ENCODE data around the gene CACNG7.
"Not testable (repeated sequence)": the region's sequence is repeated elsewhere in the genome, so short reads cannot be mapped to it uniquely, and the experiment has no call there.

The CACNG7 gene, protein sequence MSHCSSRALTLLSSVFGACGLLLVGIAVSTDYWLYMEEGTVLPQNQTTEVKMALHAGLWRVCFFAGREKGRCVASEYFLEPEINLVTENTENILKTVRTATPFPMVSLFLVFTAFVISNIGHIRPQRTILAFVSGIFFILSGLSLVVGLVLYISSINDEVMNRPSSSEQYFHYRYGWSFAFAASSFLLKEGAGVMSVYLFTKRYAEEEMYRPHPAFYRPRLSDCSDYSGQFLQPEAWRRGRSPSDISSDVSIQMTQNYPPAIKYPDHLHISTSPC

GRCh38 chr19:53908935-53909415 is at the start of gene CACNG7:
Gene CACNG7, plus strand, starts transcription at chr19:53909278. Its CDS starts 3,554 bp downstream, at chr19:53912832.
- DNase-seq, result no peak

- DNase-seq, result no peak
Observed at GRCh38 chr19:53864308-53864836, 44.7 kb upstream of the CACNG7 start.

DNA sequence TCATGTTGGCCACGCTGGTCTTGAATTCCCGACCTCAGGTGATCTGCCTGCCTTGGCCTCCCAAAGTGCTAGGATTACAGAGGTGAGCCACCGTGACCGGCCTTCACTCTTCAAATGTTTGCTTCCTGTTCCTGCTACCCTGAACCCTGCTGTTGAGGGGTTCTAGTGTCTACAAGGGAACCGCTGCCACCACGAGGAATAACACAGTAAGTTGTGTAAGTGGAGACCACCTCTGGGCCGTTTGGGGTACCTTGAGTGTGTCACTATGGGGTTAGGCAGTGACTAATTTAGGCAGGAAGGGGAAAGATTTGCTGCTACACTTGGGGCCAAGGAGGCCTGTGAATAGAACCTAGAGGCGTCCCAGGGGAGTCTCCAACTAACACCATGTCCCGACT is 43.6 kb upstream of the CACNG7 start:
- no peak for DNase-seq

GRCh38 chr19:53865918-53866864 is 42.9 kb upstream of the CACNG7 start:
- DNase-seq, result peak; percentile 53

DNA sequence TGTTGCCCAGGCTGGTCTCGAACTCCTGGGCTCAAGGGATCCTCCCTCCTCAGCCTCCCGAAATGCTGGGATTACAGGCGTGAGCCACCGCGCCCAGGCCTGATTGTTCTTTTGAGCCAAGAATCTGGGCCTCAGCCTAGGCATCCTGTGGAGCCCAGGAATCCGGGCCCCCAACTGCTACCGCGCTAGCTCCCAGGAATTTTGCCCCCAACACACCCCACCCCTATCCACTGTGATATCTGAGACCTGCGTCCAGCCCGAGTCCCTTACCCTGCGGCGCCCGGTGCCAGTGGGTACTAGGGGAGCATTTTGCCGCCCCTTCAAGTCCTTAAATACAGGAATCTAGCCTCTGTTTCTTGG is 42.2 kb upstream of the CACNG7 start:
- DNase-seq, result no peak

DNA sequence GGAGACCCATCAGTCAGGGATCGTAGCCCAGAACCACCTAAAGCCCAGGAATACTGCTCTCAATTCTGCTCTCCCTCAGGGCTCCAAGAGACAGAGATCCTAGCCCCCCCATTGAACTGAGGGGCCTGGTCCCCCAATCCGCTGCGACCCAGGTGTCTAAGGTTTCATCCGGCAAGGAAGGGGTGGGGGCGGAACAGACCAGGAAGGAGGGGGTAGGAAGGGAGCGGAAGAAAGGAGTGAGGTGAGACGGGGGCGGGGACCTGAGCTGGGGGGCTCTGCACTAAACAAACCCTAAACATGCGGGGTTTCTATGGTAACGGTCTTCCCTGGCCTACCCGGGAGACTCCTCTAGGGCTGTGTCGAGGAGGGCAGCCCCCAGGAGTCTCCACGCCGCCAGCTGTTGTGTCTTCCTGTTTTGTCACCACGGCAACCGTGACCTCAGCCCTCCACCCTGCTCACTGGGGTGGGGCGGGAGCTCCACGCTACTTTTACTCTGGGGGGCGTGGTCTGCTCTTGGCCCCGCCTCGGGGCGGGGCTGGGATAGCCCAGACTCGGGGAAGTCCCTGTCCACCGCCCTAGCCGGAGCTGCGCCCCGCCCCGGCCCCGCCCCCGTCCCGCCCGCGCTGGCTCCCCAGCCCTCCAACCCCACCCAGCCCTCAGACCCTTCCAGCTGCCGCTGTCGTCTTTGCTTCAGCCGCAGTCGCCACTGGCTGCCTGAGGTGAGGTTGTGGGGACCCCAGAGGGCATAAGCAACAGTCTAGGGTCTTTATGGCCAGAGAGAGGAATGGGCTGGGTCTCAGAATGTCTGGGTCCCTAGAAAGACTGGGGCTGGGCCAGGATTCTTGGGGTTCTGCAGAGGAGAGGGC is 41.6 kb upstream of the CACNG7 start, which contains the start of gene MYADM:
TSS of gene MYADM (plus strand) at position 659 of the 866 bp plus-strand sequence. CDS start 5,647 bp downstream, outside the sequence.
- peak; percentile 98 for DNase-seq

- DNase-seq, result peak; percentile 32
Observed at GRCh38 chr19:53868091-53868891, 40.8 kb upstream of the CACNG7 start.

DNA sequence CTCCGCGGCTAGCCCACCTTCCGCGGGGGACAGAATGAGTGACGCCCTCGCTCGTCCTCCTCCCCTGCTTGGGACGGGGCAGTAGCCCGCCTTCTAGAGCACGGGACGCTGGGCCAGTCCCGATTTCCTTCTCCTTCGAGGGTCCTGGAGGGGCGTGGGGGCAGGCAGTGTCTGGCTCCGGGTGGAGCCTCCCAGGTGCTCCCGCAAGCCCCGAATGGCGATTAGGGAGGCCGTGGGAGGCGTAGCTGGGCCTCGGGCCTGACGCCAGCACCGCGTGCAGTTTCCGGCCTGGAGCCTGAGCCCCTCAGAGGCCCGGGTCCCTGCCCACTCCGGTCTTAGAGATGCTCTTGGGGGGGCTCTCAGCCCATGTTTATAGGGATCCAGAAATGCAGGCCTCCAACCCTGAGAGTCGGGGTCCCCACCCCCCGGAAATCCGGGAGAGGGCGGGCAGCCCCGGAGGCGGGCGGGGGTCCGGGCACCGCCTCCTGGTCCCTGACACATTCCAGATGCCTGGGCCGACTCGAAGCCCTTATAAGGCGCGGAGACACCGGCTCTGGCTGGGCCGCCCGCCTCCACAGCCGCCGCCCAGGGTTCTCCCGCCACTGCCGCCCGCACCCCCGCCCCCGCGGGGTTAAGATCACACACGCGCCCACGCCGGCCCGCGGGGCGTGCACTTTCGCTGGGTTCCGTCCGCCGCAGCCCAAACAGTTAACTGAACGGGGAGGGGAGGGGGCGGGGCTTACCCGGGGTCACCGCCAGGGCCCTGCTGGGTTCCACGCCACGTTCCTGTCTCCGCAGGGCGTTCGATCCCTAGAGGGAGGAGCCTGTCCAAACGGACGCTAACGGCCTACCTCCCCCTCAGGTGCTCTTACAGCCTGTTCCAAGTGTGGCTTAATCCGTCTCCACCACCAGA is 39.9 kb upstream of the CACNG7 start:
- DNase-seq, result peak; percentile 83

DNA sequence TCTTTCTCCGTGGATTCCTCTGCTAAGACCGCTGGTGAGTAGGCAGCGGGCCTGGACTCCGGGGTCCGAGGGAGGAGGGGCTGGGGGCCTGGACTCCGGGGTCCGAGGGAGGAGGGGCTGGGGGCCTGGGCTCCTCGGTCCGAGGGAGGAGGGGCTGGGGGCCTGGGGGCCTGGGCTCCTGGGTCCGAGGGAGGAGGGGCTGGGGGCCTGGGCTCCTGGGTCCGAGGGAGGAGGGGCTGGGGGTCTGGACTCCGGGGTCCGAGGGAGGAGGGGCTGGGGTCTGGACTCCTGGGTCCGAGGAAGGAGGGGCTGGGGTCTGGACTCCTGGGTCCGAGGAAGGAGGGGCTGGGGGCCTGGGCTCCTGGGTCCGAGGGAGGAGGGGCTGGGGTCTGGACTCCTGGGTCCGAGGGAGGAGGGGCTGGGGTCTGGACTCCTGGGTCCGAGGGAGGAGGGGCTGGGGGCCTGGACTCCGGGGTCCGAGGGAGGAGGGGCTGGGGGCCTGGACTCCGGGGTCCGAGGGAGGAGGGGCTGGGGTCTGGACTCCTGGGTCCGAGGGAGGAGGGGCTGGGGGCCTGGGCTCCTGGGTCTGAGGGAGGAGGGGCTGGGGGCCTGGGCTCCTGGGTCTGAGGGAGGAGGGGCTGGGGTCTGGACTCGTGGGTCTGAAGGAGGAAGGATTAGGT is 39.1 kb upstream of the CACNG7 start:
- not testable (repeated sequence) for DNase-seq

DNA sequence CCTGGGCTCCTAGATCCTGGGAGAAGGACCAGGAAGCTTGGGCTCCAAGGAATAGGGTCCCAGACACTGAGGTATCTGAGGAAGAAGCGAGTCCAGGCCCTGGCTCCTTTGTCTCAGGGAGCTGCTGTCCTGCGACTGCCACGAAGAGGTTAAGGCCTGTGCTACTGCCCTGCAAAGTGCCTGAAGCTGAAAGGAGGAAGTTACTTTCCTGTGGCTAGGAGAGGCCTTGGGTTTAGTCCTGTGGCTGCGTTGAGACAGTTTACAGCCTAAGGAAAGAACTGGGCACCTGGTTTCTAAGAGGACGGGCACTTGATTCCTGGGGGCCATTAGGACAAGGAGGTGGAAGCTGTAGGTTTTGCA is 38.6 kb upstream of the CACNG7 start:
- DNase-seq, result no peak

DNA sequence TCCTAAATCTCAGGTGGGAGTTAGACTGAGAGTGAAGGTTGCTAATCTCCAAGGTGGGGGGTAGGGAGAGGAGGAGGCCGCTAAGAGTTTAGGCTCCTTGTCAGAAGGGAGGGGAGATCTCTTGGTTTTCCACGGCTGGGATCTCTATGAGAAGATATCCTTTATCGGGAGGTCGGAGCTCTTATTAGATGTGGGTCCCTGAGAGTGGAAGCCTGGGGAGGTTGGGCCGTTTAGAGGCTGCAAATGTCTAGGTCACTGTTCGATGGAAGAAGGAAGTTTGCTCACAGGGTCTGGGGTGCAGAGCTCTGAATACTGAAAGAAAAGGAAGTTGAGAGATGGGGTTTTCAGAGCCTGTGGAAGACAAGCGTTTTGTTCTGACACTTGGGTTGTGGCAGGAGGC is 37.6 kb upstream of the CACNG7 start:
- no peak for DNase-seq

GRCh38 chr19:53872762-53873161 is 36.3 kb upstream of the CACNG7 start:
- DNase-seq, result no peak

DNA sequence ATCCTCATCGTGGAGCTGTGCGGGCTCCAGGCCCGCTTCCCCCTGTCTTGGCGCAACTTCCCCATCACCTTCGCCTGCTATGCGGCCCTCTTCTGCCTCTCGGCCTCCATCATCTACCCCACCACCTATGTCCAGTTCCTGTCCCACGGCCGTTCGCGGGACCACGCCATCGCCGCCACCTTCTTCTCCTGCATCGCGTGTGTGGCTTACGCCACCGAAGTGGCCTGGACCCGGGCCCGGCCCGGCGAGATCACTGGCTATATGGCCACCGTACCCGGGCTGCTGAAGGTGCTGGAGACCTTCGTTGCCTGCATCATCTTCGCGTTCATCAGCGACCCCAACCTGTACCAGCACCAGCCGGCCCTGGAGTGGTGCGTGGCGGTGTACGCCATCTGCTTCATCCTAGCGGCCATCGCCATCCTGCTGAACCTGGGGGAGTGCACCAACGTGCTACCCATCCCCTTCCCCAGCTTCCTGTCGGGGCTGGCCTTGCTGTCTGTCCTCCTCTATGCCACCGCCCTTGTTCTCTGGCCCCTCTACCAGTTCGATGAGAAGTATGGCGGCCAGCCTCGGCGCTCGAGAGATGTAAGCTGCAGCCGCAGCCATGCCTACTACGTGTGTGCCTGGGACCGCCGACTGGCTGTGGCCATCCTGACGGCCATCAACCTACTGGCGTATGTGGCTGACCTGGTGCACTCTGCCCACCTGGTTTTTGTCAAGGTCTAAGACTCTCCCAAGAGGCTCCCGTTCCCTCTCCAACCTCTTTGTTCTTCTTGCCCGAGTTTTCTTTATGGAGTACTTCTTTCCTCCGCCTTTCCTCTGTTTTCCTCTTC is 35.1 kb upstream of the CACNG7 start:
- no peak for DNase-seq

DNA sequence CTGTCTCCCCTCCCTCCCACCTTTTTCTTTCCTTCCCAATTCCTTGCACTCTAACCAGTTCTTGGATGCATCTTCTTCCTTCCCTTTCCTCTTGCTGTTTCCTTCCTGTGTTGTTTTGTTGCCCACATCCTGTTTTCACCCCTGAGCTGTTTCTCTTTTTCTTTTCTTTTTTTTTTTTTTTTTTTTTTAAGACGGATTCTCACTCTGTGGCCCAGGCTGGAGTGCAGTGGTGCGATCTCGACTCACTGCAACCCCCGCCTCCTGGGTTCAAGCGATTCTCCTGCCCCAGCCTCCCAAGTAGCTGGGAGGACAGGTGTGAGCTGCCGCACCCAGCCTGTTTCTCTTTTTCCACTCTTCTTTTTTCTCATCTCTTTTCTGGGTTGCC is 34.5 kb upstream of the CACNG7 start:
- no peak for DNase-seq

GRCh38 chr19:53875602-53876325 is 33.3 kb upstream of the CACNG7 start:
- no peak for DNase-seq

DNA sequence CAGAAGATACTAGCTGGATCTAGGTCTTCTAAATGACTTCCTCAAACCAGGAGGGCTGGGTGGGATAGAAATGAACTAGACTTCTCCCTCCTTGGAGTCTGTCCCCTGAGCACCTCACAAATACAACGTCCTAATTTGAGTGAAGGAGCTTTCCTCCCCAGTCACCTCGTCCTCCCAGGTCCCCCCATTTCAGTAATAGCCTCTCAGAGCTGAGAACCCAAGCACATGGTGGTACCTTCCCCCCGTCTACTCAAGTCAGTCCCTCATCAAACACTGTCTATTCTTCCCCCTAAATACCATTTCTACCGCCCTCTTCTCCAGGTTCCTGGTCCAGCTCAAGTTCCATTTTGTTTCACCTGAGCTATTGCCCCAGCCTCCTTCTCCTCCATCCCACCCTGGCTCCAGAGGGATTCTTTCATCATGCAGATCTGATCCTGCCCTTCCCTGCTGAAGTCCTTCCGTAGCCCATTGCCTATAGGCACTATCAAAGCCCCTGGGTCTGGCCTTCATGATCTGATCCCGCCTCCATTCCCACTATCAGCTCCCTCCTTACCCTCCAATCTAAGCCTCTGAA is 32.3 kb upstream of the CACNG7 start:
- no peak for DNase-seq

- peak; percentile 42 for DNase-seq
Observed at GRCh38 chr19:53877361-53877766, 31.7 kb upstream of the CACNG7 start.

DNA sequence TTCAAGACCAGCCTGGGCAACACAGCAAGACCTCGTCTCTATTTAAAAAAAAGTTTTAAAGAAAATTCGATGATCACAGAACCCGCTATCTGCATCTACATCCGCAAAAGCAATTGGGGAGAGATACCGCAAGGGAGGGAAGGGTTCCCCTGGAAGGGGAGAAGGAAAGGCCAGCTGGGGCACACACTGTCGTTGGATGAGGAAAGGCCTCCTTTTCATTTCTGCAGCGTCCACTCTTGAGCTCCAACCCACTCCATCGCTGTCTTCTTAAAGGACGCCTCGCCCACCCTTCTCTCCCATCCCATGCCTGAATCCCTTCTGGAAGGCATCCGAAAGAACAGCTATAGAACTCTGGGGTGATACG is 30.3 kb upstream of the CACNG7 start:
- no peak for DNase-seq

All from stimulated activated CD4-positive, alpha-beta T cell treated with anti-CD3 and anti-CD28 coated beads, Interleukin-1b, Interleukin-23, amount 100 ng/mL, for 48 hours (primary cell).